C4-2B (cell line): Measurements from ENCODE around the gene SMIM22.

ENCODE experiments used
- CTCF ChIP-seq: fragments of 450-650 bp; conservative IDR thresholded peaks from 2 replicates; pipeline ENCODE4 v1.5.1; 2017; ENCODE audit warnings: mild to moderate bottlenecking
- ZFX ChIP-seq: fragments of 450-650 bp; IDR thresholded peaks from 2 replicates; pipeline ENCODE4 v1.6.1; 2017

GRCh38 chr16:4796982-4797804 is 2.0 kb downstream of the SMIM22 start:
- no peak for TF ChIP-seq CTCF
- TF ChIP-seq ZFX, result no peak
